ENCODE data around the gene NPM3.

NPM3 gene

DNA sequence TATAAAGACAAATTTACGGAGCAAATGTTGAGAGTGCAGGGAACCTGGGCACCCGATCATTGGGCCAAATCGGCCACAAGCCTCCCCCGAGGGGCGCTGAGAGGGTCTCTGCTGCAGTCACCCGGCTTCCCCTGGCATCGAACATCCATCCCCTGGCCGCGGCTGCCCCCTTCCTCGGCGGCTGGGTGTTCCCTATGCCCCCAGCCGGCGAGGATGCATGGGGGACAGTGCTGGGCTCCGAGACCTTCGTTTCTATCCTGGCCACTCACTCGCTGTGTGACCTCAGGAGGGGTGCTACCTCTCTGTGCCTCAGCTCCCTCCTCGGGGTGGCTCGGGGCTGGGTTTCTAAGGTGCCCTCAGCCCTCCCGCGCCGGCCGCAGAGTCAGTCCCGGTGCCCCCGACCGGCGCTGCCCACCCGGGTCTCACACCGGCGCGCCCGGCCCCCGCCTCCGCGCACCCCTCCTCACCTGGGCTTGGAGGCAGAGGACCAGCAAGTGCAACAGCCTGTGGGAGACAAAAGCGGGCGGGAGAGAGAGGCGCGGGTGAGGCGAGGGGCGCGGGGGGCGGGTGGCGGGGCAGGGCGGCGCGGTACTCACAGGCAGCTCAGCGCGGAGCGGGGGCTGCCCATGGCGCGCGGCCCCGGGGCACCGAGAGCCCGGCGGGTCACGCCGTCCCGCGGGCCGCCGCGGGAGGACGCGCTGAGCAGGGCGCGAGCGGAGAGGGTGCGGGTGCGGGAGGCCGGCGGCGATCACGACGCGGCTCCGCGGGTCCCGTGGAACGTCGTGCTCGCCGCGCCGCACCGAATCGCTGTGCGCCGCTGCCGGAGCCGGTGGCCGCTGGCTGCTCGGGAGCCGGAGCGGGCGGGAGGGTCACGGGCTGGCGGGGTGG, 7.7 kb downstream of the NPM3 start, which contains the start of gene FGF8:
TSS of gene FGF8 (minus strand) at position 842 of the 888 bp plus-strand sequence. CDS start at position 628, 214 bp downstream.
- no peak within 1 kb of the TSS for H3K4me3 ChIP-seq (ENCODE audit: low read depth, low read length)
- no peak for DNase-seq (ENCODE audit: low read depth)
- in situ Hi-C loops (cut with HindIII; ENCODE audit: low sequenced_read_pairs) = no loop called here
- TF ChIP-seq, protein P1, sequence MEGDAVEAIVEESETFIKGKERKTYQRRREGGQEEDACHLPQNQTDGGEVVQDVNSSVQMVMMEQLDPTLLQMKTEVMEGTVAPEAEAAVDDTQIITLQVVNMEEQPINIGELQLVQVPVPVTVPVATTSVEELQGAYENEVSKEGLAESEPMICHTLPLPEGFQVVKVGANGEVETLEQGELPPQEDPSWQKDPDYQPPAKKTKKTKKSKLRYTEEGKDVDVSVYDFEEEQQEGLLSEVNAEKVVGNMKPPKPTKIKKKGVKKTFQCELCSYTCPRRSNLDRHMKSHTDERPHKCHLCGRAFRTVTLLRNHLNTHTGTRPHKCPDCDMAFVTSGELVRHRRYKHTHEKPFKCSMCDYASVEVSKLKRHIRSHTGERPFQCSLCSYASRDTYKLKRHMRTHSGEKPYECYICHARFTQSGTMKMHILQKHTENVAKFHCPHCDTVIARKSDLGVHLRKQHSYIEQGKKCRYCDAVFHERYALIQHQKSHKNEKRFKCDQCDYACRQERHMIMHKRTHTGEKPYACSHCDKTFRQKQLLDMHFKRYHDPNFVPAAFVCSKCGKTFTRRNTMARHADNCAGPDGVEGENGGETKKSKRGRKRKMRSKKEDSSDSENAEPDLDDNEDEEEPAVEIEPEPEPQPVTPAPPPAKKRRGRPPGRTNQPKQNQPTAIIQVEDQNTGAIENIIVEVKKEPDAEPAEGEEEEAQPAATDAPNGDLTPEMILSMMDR (IDR thresholded peaks at IDR 0.05; ENCODE audit: low read depth, low read length, missing control alignments) = no peak

DNA sequence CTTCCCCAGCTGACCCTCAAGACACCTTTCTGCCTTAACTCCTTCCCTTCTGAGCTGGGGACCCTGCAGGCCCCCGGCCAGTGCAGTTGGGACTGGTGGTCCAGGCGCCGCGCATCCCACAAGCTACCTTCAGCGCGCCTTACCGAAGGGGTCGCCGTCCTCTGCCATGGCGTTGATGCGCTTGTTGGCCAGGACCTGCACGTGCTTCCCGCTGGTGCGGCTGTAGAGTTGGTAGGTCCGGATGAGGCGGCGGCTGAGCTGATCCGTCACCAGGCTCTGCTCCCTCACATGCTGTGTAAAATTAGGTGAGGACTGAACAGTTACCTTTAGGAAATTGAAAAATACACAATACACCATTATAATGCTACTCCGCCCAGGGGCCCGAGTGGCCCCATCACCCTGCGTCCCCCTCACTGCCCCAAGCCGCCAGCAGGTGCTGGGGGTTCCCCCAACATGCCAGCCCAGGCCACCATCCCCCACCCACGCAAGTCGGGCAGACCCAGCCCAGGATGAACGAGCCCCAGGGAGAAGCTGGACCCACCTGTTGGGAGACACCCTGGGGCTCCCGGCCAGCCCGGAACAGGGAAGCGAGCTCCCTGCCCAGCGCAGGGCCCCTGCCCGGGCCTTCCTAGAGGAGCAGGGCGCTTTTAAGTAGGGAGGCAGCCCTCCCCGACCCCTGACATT, 8.5 kb downstream of the NPM3 start:
- in situ Hi-C loops (cut with HindIII; ENCODE audit: low sequenced_read_pairs) = no loop called here
- H3K4me3 ChIP-seq (ENCODE audit: low read depth, low read length) = no peak overlapping the region
- TF ChIP-seq, protein P1 (IDR thresholded peaks at IDR 0.05; ENCODE audit: low read depth, low read length, missing control alignments) = no peak
- DNase-seq (ENCODE audit: low read depth) = no peak

DNA sequence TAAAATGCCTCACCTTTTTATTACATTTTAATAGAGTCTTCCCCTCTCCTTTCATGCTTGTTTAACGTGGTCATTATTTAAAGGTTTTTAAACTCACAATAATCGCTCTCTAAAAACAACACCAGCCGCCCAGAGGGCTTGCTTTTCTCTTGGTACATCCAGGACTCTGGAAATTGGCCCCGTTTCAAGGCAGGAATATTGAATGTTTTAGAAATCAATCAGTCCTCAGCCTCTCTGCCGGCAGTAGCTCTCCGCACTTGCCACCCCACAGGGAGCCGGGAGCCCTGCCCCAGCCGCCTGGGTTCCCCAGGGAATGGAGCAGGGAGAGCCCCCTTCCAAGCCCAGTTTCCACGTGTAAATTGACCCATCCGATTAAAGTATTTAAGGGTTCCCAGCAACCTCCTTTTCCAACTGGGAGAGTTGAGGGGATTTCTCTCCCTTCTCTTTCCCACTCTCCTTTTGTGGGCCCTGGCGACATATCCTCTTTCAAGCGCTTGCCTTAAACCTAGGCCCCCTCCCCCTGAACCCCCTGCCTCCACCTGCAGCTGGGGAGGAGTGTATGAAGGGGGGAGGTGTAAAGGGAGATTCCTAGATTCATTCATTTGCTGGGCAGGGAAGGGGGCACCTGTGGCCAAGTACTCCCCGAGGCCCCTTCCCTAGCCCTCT, 9.2 kb downstream of the NPM3 start:
- TF ChIP-seq, protein P1 (IDR thresholded peaks at IDR 0.05; ENCODE audit: low read depth, low read length, missing control alignments) = no peak
- in situ Hi-C loops (cut with HindIII; ENCODE audit: low sequenced_read_pairs) = no loop called here
- DNase-seq (ENCODE audit: low read depth) = no peak
- H3K4me3 ChIP-seq (ENCODE audit: low read depth, low read length) = no peak overlapping the region

GRCh38 chr10:101772895-101773761, 10.1 kb downstream of the NPM3 start:
- no peak overlapping the region for H3K4me3 ChIP-seq (ENCODE audit: low read depth, low read length)
- in situ Hi-C loops (cut with HindIII; ENCODE audit: low sequenced_read_pairs) = no loop called here
- DNase-seq (ENCODE audit: low read depth) = no peak
- TF ChIP-seq, protein P1 (IDR thresholded peaks at IDR 0.05; ENCODE audit: low read depth, low read length, missing control alignments) = no peak

GRCh38 chr10:101772017-101772894, 11.0 kb downstream of the NPM3 start:
- TF ChIP-seq, protein P1 (IDR thresholded peaks at IDR 0.05; ENCODE audit: low read depth, low read length, missing control alignments) = no peak
- in situ Hi-C loops (cut with HindIII; ENCODE audit: low sequenced_read_pairs) = no loop called here
- no peak overlapping the region for H3K4me3 ChIP-seq (ENCODE audit: low read depth, low read length)
- no peak for DNase-seq (ENCODE audit: low read depth)
